GM12892 (cell line): Measurements from ENCODE around the gene DPH7.
"Not testable (repeated sequence)": the region's sequence is repeated elsewhere in the genome, so short reads cannot be mapped to it uniquely, and the experiment has no call there.

Experiments used
- POLR2AphosphoS5 ChIP-seq: IDR thresholded peaks from 2 replicates; pipeline ENCODE4 v1.6.1; 2011; ENCODE audit warnings: low read depth, low read length, control low read depth
- TAF1 ChIP-seq: IDR thresholded peaks from 2 replicates; pipeline ENCODE4 v1.6.1; 2011; ENCODE audit warnings: low read depth, mild to moderate bottlenecking, control low read depth, low read length, borderline replicate concordance

DNA sequence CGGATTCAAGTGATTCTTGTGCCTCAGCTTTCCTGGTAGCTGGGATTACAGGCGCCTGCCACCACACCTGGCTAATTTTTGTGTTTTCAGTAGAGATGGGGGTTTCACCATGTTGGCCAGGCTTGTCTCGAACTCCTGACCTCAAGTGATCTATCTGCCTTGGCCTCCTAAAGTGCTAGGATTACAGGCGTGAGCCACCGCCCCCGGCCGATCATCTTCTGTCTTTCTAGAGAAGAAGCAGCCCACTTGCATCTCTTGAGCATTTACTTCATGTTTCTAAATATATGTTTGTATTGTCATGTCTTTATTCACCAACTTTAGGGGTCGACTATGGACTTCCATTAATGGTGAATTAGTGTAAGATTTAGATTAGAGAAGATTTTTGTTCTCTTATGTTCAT is 43.5 kb upstream of the DPH7 start:
- not testable (repeated sequence) for TF ChIP-seq TAF1, POLR2AphosphoS5
